ENCODE data around the gene CBX6. TPM values are rescaled to one million over a fixed set of nuclear protein-coding genes. Genes with fewer than 3 reads are reported as not detected.

Gene CBX6
- total and polyA plus RNA-seq, 4 donors: 14.6 to 79.2 (median 23.3) TPM

- peak in 1 of 3 donors; percentile 3 for DNase-seq
- peaks cover 7 to 39% (median 14%) of the 10 kb centered on the region in 5 donors for H3K4me1 ChIP-seq (ENCODE audit: control insufficient read depth in 5 of 5, insufficient read depth in 5 of 5, low read length in 5 of 5)
- peaks cover 3 to 34% (median 19%) of the 10 kb centered on the region in 4 donors for H3K36me3 ChIP-seq (ENCODE audit: control insufficient read depth in 4 of 4, insufficient read depth in 4 of 4, low read length in 4 of 4)
- peak overlapping the region in 1 of 2 donors; percentile 28 for H3K27ac ChIP-seq (ENCODE audit: low read depth in 1 of 2, low read length in 1 of 2)
- H3K9ac ChIP-seq (ENCODE audit: insufficient read depth in 1 of 2, low read length in 2 of 2): peak overlapping the region in 1 of 2 donors; percentile 16
- H3K27me3 ChIP-seq (ENCODE audit: control insufficient read depth in 3 of 3, insufficient read depth in 3 of 3, low read length in 2 of 3): no peaks in the 10 kb centered on the region
- H3K4me3 ChIP-seq: no peak overlapping the region
- ATAC-seq (ENCODE audit: insufficient read depth, low FRiP score): no peak
- 82 to 96% methylated on average over 3 of the region's 3 CpGs for WGBS, 2 donors
- no peaks in the 10 kb centered on the region for H3K9me3 ChIP-seq (ENCODE audit: control insufficient read depth in 4 of 4, insufficient read depth in 3 of 4, low read length in 3 of 4)
- no peak for TF ChIP-seq CTCF (IDR thresholded peaks at IDR 0.05; ENCODE audit: control extremely low read depth, extremely low read depth)
Measured at GRCh38 chr22:38869663-38870062, 2.4 kb downstream of the CBX6 start.

GRCh38 chr22:38868886-38869381, 3.1 kb downstream of the CBX6 start:
- peak; percentile 73 for TF ChIP-seq CTCF (IDR thresholded peaks at IDR 0.05; ENCODE audit: control extremely low read depth, extremely low read depth)
- Histone ChIP-seq H3K4me3 (no peak overlapping the region), H3K9ac (ENCODE audit: insufficient read depth in 1 of 2, low read length in 2 of 2) (peak overlapping the region in 1 of 2 donors; percentile 3), H3K4me1 (ENCODE audit: control insufficient read depth in 5 of 5, insufficient read depth in 5 of 5, low read length in 5 of 5) (peaks cover 8 to 44% (median 19%) of the 10 kb centered on the region in 5 donors), H3K9me3 (ENCODE audit: control insufficient read depth in 4 of 4, insufficient read depth in 3 of 4, low read length in 3 of 4) (no peaks in the 10 kb centered on the region), H3K27me3 (ENCODE audit: control insufficient read depth in 3 of 3, insufficient read depth in 3 of 3, low read length in 2 of 3) (no peaks in the 10 kb centered on the region), H3K36me3 (ENCODE audit: control insufficient read depth in 4 of 4, insufficient read depth in 4 of 4, low read length in 4 of 4) (peaks cover 3 to 34% (median 19%) of the 10 kb centered on the region in 4 donors), H3K27ac (ENCODE audit: low read depth in 1 of 2, low read length in 1 of 2) (no peak overlapping the region)
- peak; percentile 72 to 80 (median 76) for DNase-seq
- 12 to 16% methylated on average over 8 of the region's 8 CpGs for WGBS, 2 donors
- ATAC-seq (ENCODE audit: insufficient read depth, low FRiP score): no peak

- H3K9me3 ChIP-seq (ENCODE audit: control insufficient read depth in 4 of 4, insufficient read depth in 3 of 4, low read length in 3 of 4): no peaks in the 10 kb centered on the region
- no peak for DNase-seq
- no peak for ATAC-seq (ENCODE audit: insufficient read depth, low FRiP score)
- no peaks in the 10 kb centered on the region for H3K27me3 ChIP-seq (ENCODE audit: control insufficient read depth in 3 of 3, insufficient read depth in 3 of 3, low read length in 2 of 3)
- H3K9ac ChIP-seq (ENCODE audit: insufficient read depth in 1 of 2, low read length in 2 of 2): peak overlapping the region in 1 of 2 donors; percentile 3
- no peak for TF ChIP-seq CTCF (IDR thresholded peaks at IDR 0.05; ENCODE audit: control extremely low read depth, extremely low read depth)
- WGBS, 2 donors: 93 to 95% methylated on average over 8 of the region's 8 CpGs
- peaks cover 7 to 41% (median 19%) of the 10 kb centered on the region in 5 donors for H3K4me1 ChIP-seq (ENCODE audit: control insufficient read depth in 5 of 5, insufficient read depth in 5 of 5, low read length in 5 of 5)
- H3K36me3 ChIP-seq (ENCODE audit: control insufficient read depth in 4 of 4, insufficient read depth in 4 of 4, low read length in 4 of 4): peaks cover 3 to 34% (median 19%) of the 10 kb centered on the region in 4 donors
- H3K4me3 ChIP-seq: no peak overlapping the region
- no peak overlapping the region for H3K27ac ChIP-seq (ENCODE audit: low read depth in 1 of 2, low read length in 1 of 2)
Measured at GRCh38 chr22:38868286-38868721, 3.7 kb downstream of the CBX6 start.
